Amniotic stem cell (primary cell): ENCODE results near the gene NLGN3.

Experiments used
- DNase-seq: peaks from one replicate; lab custom pipeline; 2025; lab: John Stamatoyannopoulos, UW

Gene NLGN3

DNA sequence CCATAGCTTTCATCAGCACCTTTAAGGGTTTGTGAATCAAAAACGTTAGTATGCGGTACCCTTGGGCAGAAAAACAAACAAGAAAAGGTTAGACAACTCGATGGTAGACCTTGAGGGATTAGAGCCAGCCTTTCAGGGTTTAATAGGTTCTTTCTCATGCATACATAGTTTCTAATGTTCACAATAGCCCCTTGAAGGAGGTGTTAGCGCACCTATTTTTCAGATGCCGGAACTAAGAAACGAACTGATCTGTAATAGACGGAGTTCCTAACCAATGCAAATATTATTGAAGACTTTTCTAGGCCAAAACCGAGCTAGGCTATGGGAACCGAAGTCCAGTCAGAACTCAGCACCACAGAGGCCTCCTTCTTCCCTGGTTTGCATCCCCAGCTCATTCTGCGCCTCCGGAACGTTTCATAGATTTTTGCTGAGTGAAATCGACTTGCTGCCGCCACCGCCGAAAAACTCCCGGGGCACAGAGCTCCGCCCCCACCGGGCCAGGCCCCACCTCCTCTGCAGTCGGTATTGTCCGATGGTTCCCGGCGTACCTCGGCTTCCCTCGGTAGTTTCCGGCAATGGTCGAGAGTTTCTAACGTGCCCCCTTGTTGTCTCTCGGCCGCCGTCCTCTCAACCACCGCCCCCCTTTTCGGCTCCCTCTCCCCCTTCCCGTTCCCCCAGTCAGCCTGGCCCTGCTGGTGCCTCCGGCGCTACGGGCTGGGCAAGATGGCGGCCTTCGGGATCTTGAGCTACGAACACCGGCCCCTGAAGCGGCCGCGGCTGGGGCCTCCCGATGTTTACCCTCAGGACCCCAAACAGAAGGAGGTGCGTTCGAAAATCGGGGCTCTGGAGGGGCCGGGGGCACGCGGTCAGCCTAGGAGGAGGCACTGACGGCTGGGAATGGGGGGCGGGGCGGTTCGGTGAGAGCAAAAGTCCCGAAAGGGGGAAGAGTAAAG is 26.3 kb upstream of the NLGN3 start, which contains the start of gene MED12:
Gene MED12 (plus strand): TSS at position 565 of the 953 bp plus-strand sequence. CDS start 159 bp downstream, at position 724.
- peak; percentile 46 for DNase-seq

DNA sequence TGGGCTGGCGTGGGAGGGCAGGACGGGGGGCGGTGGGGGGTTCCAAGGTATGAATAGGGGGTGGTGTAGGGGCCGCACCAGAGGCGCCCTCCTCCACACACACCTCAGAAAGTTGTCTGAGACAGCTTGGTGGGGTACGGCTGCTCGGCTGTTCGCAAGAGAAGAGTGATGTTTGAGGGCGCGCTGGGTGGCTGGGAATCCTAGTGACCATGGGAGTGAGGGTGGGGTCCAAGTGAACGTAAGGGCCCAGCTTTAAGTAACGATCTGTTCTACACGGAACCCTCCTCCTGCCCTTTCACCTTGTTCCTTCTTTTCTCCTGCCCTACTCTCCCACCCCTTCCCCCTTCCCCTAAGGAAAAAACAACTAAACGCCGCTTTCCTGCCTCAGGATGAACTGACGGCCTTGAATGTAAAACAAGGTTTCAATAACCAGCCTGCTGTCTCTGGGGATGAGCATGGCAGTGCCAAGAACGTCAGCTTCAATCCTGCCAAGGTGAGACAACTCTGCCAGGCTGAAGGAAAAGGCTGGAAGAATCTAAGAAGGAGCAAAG is 25.6 kb upstream of the NLGN3 start:
- no peak for DNase-seq

DNA sequence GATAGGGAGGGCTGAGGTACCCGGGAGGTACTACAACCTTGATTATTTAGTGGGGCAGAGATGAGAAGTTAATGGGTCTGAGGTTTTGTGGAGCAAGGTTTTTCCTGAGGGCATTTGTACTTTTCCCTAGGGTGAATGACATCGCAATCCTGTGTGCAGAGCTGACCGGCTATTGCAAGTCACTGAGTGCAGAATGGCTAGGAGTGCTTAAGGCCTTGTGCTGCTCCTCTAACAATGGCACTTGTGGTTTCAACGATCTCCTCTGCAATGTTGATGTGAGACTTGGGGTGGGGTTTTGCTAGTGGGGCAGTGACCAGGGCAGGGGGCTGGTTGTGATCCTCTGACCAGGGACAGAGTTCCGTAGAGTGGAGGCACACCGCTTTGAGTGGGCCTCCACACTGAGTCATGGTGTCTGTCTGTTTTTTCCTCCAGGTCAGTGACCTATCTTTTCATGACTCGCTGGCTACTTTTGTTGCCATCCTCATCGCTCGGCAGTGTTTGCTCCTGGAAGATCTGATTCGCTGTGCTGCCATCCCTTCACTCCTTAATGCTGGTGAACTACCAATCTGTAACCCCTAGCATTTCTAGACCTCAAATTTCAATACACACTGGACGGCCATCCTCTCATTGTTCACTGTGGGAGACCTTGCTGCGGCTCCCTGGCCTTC is 16.3 kb upstream of the NLGN3 start:
- peak; percentile 16 for DNase-seq

DNA sequence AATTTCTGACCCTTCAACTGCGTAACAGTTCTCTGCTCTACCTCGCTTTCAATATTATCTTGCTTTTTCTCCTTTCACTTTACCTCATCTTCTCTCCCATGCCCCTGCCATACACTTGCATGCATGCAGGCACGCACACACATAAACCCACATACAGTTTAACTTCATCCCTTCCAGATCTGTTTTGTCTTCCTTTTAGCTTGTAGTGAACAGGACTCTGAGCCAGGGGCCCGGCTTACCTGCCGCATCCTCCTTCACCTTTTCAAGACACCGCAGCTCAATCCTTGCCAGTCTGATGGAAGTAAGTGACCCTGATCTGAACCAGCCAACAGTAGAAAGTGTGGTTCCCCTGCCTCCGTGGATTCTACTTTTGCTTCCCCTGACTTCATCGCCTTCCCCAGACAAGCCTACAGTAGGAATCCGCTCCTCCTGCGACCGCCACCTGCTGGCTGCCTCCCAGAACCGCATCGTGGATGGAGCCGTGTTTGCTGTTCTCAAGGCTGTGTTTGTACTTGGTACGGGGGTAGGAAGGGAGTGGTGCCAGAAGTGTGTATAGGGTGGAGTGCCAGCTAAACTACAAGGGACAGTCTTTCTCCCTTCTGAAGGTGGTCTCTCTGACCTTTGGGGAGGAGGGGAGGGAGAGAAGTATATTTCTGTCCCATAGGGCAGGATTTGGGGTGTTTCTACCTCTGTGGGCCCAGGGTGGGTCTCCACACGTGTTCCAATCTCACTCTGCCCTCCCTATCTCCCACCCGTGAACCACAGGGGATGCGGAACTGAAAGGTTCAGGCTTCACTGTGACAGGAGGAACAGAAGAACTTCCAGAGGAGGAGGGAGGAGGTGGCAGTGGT is 15.5 kb upstream of the NLGN3 start:
- peak; percentile 5 for DNase-seq

DNA sequence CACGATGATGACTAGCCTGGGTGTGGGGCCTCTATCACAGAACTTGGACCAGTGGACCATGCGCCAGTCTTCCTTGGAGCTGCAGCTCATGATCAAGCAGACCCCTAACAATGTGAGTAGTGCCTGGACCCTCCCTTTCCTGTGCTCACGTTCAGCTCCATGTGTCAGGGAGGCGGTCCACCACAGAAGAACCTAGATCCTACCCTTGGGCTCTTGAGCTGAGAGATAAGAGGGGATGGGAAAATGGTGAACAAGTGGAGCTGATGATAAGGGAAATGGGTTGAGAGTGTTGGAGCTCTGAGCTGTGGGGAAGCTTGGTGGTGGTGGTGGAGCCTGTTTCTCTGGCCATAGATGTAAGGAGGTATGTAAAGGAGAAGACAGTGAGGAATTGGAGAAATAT is 13.1 kb upstream of the NLGN3 start:
- DNase-seq = no peak

DNA sequence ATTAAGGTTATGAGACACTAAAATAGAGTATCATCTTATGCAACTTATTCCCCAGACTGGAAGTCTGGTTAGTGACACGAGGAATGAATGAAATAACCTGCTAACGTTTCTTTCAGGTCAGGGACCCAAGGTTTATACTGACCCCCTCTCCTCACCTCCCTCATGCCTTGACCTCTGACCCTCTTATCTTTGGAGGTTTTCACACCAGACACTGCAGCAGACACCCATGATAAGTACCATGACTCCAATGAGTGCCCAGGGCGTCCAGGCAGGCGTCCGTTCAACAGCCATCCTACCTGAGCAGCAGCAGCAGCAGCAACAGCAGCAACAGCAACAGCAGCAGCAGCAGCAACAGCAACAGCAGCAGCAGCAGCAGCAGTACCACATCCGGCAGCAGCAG is 4.2 kb upstream of the NLGN3 start:
- no peak for DNase-seq

DNA sequence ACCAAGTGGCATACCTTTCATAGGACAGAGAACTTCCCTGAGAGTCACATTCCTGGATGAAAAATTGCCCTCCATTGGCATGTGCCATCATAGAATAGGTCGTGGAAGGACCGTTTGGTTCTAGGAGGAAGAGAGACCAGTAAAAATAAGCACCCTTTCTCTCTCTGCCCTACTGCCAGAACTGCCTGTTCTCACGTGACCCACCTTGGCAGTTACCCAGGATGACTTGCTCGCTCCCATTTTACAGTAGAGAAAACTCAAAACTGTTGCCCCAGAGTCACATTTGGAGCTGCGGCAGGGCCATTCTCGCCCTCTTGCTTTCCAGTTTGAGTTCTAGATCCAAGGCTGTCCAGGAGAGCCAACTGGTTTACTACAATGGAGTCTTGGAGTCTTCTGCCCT is 1.1 kb upstream of the NLGN3 start:
- no peak for DNase-seq

DNA sequence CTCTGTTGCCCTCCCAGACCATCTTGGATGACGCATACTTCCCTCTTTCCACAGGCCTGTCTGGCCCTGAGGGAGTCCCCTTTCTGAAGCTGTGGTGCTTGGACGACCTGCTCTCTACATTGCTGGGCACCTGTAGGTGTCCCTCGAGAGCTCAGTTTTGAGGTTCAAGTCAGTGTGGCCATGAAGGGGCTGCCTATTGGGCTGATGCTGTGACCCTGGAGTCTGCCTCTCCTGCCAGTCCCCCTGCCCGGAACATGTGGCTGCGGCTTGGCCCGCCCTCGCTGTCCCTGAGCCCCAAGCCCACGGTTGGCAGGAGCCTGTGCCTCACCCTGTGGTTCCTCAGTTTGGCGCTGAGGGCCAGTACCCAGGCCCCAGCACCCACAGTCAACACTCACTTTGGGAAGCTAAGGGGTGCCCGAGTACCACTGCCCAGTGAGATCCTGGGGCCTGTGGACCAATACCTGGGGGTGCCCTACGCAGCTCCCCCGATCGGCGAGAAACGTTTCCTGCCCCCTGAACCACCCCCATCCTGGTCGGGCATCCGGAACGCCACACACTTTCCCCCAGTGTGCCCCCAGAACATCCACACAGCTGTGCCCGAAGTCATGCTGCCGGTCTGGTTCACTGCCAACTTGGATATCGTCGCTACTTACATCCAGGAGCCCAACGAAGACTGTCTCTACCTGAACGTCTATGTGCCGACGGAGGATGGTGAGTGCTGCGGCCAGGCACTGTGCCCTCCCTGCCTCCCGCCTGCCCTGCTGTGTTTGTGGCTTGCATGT is 3.0 kb downstream of the NLGN3 start:
- no peak for DNase-seq

DNA sequence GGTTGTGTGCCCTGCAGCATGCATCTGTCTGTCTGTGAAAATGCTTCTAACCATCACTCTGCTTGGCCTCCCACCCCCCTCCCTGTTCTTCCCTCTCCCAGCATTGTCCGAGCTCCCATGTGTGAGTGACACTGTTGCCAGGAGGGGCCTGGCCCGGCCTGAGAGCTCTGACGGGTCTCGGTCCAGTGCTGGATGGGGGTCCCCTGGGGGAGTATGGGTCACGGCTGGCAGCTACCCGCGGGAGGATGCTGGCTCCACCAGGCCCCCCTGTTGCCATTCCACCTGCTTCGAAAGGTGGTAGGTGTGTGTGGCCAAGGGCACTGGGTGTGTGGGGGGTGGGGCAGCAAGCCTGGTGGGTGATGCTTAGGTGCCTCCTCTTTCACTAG is 3.6 kb downstream of the NLGN3 start:
- no peak for DNase-seq

DNA sequence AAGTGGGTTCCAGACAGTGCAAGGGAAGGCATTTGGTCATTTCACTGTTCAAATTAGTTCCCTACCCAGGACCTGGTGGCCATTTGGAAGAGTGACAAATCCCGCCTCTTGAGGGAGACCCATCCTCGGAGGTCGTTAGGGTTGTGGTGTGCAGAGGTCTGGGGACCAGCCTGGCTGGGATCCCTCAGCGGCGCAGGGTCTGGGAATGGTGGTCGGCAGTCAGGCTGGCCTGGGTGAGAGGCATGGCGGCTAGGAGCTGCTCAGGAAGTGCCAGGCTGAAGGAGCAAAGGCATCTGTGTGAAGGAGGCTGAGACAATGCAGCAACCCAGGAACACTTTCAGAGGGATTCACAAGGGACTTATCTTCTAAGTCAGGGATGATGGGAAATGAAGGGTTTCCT is 6.7 kb downstream of the NLGN3 start:
- DNase-seq = no peak

DNA sequence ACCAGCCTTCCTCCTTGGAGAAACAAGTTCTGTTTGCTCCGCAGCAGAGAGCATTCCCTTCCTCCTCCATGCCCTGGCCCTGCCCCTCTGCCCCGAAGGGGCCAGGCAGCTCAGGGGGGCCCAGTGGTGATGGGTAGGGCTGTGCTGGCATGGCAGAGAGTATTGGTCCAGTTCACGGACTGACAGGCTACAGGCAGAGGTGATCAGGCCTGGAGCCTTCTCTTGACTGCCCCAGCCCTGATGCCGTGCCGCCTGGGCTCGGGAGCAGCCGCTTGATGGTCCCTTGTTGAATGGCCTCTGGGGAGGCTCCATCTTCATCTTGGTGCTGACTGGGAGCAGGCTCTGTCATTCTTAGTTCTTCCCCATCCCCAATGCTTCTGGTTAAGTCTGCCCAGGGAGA is 9.6 kb downstream of the NLGN3 start:
- DNase-seq = no peak

DNA sequence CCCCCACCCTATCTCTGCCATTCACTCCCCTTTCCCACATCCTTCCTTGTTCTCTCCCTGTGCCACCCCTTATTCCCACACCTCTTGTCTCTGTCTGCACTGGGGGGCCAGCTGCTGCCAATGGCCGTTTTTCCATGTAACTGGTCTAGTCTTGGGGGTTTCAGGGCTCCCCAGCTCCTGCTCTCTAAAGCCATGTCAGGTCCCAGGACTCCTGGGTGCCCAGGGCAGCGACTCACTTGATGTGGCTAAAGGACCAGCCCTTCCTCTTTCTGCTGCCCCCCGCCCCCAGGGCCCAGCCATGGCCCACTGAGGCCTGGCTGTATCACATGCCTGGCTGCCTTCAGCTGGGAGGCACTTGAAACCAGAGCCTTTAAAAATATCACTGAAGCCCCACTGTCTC is 10.0 kb downstream of the NLGN3 start:
- DNase-seq = no peak

DNA sequence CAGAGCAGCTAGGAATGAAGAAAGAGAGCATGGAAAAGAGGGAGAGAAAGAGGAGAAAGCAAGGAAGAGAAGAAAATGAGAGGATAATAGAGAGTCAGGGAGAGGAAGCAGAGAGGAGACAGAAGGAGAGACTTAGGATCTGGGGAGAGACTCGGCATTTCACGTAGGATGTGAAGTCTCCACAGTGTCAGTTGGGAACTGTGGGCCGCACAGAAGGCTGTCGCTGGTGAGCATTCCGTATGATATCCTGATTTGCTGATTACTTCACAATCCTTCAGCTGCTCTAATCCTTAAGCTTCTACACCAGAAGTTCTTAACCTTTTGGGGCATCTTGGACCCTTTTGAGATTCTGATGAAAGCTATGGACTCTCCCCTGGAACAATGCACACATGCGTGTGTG is 14.0 kb downstream of the NLGN3 start:
- no peak for DNase-seq

DNA sequence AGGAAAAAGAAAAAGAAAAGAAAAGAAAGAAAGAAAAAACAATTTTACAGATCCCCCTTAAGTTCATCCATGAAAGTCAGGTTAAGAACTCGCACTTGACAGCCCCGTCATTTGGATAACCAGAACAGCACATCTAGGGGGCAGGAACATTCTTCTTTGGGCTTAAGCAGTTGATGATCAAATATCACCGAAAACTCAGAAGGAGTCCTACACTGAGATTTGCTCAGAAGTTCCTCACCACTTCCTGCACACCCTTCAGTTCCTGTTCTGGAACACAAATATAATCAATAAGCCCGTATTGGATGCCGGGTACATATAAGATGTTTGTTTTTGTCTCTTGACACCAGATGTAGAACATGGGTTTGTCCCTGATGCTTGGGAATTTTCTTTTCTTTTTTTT is 14.7 kb downstream of the NLGN3 start:
- no peak for DNase-seq

DNA sequence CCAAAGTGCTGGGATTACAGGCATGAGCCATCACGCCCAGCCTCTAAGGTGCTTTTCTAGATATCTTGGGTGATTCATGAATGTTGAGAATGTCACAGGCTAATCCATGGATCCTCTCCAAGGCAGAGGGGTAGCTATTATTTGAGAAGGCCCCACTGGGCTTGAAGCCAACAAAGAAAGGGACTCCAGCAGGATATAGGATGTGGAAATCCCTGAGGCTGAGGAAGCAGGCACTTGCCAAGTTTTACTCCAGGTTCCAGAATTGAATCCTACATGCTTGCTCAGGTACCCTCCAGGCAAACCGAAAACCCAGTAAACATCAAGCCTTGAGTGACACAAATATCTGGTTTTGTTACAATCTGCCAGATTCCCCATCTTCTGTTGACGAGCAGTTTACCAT is 15.8 kb downstream of the NLGN3 start:
- no peak for DNase-seq

DNA sequence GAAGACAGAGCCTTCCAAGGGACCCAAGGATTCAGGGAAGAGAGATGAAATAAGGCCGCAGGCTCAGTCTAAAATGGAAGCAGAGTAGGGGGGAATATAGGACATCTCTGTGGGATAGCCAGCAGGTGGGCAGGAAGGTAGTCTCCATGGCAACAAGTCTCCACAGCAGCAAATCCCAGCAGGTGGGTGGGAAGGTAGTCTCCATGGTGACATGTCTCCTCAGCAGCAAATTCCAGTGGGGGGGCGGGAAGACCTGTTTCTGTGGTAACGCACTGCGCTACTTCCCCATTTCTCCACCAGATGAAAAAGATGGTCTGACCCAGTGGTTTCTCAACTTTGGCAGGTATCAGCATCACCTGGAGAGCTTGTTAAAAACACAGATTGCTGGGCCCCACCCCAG is 18.3 kb downstream of the NLGN3 start:
- no peak for DNase-seq

DNA sequence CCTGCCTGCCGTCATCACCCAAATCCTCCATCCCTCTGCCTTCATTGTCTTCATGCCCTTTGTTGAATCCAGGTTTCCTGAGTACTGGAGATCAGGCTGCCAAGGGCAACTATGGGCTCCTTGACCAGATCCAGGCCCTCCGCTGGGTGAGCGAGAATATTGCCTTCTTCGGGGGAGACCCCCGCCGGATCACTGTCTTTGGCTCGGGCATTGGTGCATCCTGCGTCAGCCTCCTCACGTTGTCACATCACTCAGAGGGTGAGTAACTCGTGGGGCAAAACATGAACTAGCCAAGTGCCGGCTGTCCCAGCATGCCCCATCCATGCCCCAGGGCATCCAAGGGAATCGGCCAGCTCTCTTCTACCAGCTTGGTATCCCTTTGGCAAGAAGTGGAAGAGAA is 19.4 kb downstream of the NLGN3 start:
- no peak for DNase-seq

DNA sequence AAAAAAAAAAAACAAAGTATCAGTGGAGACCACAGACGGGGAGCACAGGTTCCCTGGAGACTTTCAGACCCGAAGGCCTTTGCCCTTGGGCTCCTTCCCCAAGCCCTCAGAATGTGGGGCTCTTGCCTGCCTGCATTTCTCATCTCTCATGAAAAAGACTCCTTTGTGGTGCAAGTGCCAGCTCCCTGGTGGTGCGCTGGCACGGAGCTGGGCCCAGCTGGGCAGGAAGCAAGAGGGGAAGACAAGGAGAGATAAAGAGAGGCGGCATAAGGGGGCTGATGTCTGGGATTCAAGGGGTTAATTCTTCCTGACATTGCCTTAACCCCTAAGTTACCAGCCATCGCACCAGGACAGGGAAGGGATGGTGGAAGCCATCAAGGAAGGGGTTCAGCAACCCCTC is 21.8 kb downstream of the NLGN3 start:
- DNase-seq = no peak

DNA sequence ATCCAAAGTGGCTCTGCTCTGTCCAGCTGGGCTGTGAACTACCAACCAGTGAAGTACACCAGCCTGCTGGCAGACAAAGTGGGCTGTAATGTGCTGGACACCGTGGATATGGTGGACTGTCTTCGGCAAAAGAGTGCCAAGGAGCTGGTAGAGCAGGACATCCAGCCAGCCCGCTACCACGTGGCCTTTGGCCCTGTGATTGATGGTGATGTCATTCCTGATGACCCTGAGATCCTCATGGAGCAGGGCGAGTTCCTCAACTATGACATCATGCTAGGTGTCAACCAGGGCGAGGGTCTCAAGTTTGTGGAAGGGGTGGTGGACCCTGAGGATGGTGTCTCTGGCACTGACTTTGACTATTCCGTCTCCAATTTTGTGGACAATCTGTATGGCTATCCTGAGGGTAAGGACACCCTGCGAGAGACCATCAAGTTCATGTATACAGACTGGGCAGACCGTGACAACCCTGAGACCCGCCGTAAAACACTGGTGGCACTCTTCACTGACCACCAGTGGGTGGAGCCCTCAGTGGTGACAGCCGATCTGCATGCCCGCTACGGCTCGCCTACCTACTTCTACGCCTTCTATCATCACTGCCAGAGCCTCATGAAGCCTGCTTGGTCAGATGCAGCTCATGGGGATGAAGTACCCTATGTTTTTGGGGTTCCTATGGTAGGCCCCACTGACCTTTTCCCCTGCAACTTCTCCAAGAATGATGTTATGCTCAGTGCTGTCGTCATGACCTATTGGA is 22.6 kb downstream of the NLGN3 start:
- DNase-seq = no peak

DNA sequence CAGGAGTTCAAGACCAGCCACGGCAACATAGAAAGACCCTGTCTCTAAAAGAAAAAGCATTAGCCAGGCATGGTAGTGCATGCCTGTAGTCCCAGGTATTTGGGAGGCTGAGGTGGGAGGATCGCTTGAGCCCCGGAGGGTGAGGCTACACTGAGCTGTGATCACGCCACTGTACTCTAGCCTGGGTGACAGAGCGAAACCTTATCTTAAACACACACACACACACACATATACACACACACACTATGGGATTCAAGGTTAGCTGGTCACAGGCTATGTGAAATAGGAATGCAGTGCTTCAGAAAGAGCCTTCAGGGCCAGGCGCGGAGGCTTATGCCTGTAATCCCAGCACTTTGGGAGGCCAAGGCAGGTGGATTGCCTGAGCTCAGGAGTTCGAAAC is 23.5 kb downstream of the NLGN3 start:
- no peak for DNase-seq

DNA sequence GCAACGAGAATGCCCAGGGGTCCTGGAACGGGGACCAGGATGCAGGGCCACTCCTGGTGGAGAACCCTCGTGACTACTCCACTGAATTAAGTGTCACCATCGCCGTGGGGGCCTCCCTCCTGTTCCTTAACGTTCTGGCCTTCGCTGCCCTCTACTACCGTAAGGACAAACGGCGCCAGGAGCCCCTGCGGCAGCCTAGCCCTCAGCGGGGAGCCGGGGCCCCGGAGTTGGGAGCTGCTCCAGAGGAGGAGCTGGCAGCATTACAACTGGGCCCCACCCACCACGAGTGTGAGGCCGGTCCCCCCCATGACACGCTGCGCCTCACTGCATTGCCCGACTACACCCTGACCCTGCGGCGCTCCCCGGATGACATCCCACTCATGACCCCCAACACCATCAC is 24.9 kb downstream of the NLGN3 start:
- DNase-seq = no peak
